DMS53 (cell line): ENCODE results near the gene MORC1.
"Not testable (repeated sequence)": the region's sequence is repeated elsewhere in the genome, so short reads cannot be mapped to it uniquely, and the experiment has no call there.

Experiments
- DNase-seq: peaks from one replicate; lab custom pipeline; 2025; lab: John Stamatoyannopoulos, UW

Gene MORC1

GRCh38 chr3:109117939-109118338 lies at the start of gene MORC1:
TSS of gene MORC1 (minus strand) at chr3:109118134. CDS start at chr3:109118059, 75 bp downstream.
- no peak for DNase-seq

- no peak for DNase-seq
These were observed 48.0 kb upstream of the MORC1 start for GRCh38 chr3:109165905-109166304.

- DNase-seq, result peak; percentile 87
These were observed 43.7 kb upstream of the MORC1 start for GRCh38 chr3:109161487-109162123.

- no peak for DNase-seq
These were observed 37.9 kb upstream of the MORC1 start for GRCh38 chr3:109155828-109156227.

GRCh38 chr3:109154979-109155378 lies 37.0 kb upstream of the MORC1 start:
- peak; percentile 7 for DNase-seq

- no peak for DNase-seq
These were observed 34.4 kb upstream of the MORC1 start for GRCh38 chr3:109152320-109152719.

- no peak for DNase-seq
These were observed 31.1 kb upstream of the MORC1 start for GRCh38 chr3:109149078-109149477.

- DNase-seq, result no peak
These were observed 25.7 kb upstream of the MORC1 start for GRCh38 chr3:109143646-109144045.

- DNase-seq, result no peak
These were observed 22.4 kb upstream of the MORC1 start for GRCh38 chr3:109140318-109140717.

GRCh38 chr3:109137761-109138160 lies 19.8 kb upstream of the MORC1 start:
- DNase-seq, result peak; percentile 39

- DNase-seq, result no peak
These were observed 18.6 kb upstream of the MORC1 start, which contains the start of gene C3orf85 for GRCh38 chr3:109136523-109136922. TSS of gene C3orf85 (plus strand) at chr3:109136719. CDS start at chr3:109136848, 129 bp downstream.

- not testable (repeated sequence) for DNase-seq
These were observed 15.5 kb upstream of the MORC1 start for GRCh38 chr3:109133474-109133816.

- DNase-seq, result peak; percentile 6
These were observed 15.0 kb upstream of the MORC1 start for GRCh38 chr3:109132801-109133473.

- DNase-seq, result no peak
These were observed 13.3 kb upstream of the MORC1 start for GRCh38 chr3:109131276-109131675.

GRCh38 chr3:109127553-109127952 lies 9.6 kb upstream of the MORC1 start:
- DNase-seq, result no peak

- peak; percentile 53 for DNase-seq
These were observed 8.0 kb upstream of the MORC1 start for GRCh38 chr3:109125902-109126301.

- DNase-seq, result peak; percentile 26
These were observed 4.8 kb upstream of the MORC1 start for GRCh38 chr3:109122690-109123089.

- peak; percentile 69 for DNase-seq
These were observed 650 bp upstream of the MORC1 start for GRCh38 chr3:109118584-109118983.

GRCh38 chr3:109116031-109116430 lies 1.9 kb downstream of the MORC1 start:
- no peak for DNase-seq

GRCh38 chr3:109115451-109115850 lies 2.5 kb downstream of the MORC1 start:
- no peak for DNase-seq

GRCh38 chr3:109114746-109115145 lies 3.2 kb downstream of the MORC1 start:
- no peak for DNase-seq

- DNase-seq, result no peak
These were observed 4.8 kb downstream of the MORC1 start for GRCh38 chr3:109112946-109113760.

- no peak for DNase-seq
These were observed 8.4 kb downstream of the MORC1 start for GRCh38 chr3:109109574-109109973.
